Measurements from ENCODE around the gene SESN3. TPM values are rescaled to one million over a fixed set of nuclear protein-coding genes. Genes with fewer than 3 reads are reported as not detected.

Gene SESN3
- total and polyA plus RNA-seq, 8 donors = 1.6 to 26.8 (median 5.7) TPM

DNA sequence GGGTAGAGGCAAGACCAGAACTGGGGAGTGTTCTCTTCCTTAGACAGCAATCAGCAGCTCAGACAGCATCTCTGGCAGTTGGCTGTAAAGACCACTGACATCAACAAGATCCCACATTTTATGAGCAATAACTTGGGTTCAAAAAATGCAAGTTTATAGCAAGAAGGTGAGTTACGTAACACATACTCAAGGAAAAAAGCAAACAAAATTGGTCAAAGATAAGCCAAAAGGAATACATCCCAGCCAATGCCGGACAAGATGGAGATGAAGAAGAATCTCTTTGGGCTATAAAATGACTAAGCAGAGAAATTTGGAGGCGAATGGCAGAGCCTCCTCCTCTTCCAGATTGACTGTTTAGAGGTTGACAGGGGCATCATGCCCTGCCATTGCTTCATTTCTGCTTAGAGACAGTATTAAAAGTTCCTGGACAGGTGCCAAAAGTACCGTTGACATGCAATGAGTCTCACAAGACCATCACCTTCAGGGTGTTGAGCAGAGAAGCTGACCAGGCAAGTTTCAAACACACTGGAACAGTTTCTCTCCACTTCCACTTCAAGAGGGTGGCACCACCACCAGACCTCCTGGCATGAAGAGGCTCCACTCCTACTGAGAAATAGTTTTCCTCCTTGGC, 85.5 kb downstream of the SESN3 start:
- 48 to 60% methylated on average over 4 of the region's 4 CpGs for WGBS, 2 donors

DNA sequence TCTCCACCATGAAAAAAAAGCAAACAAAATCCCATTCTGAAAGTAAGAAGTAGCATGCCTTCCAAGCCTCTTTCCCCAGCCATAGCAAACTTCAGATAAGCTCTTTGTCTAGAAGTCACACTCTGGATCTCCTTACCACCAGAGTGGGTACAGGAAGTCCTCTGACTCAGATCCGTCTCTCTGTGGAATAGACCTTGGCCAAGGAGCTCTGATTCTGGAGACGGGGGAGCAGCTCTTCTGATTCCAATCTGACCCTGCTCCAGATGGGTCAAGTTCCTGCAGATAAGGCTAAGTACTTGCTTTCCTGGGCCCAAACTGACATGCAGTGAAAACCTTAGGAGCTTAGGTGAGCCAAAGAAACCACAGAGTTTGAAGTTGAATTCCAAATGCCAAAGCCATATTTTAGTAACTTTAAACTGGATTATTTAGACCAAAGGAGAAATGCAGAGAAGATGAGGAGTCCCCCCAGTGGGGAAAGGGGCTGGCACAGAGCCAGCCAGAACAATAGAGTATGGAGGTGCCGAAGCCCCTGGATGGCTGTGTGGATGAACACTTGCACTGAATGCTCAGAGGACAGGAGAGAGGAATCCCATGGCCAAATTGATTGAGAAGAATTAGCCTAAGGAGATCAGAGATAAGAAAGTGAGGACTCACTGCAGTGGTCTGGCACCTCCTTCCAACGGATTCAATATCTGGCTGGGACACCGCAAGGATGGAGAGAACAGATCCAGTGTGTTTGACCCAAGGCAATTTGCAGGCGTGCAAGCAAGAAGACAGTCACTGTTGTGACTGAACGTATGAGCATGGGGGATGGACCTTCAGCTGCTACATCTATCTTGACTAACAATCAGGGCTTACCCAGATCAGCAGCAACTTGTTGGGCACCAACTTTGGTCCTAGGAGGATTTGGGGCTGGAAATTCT, 86.4 kb downstream of the SESN3 start:
- H3K4me1 ChIP-seq = no peaks in the 10 kb centered on the region
- FAIRE-seq (no peak), DNase-seq (no peak), ATAC-seq (no peak)
- H3K4me3 ChIP-seq = no peak overlapping the region
- no peaks in the 10 kb centered on the region for H3K9me3 ChIP-seq
- intact Hi-C loops (cut with DNase I) = loop anchor here in 1 of 3 donors (10.0 kb wide), 1 partner anchor 60 kb away; the partner anchor contains the start of gene ENDOD1
- no peaks in the 10 kb centered on the region for H3K36me3 ChIP-seq
- TF ChIP-seq, protein P1, sequence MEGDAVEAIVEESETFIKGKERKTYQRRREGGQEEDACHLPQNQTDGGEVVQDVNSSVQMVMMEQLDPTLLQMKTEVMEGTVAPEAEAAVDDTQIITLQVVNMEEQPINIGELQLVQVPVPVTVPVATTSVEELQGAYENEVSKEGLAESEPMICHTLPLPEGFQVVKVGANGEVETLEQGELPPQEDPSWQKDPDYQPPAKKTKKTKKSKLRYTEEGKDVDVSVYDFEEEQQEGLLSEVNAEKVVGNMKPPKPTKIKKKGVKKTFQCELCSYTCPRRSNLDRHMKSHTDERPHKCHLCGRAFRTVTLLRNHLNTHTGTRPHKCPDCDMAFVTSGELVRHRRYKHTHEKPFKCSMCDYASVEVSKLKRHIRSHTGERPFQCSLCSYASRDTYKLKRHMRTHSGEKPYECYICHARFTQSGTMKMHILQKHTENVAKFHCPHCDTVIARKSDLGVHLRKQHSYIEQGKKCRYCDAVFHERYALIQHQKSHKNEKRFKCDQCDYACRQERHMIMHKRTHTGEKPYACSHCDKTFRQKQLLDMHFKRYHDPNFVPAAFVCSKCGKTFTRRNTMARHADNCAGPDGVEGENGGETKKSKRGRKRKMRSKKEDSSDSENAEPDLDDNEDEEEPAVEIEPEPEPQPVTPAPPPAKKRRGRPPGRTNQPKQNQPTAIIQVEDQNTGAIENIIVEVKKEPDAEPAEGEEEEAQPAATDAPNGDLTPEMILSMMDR (IDR thresholded peaks at IDR 0.05) = no peak
- WGBS, 2 donors = 62 to 65% methylated on average over 7 of the region's 7 CpGs
- no peak overlapping the region for H3K27ac ChIP-seq
- no peaks in the 10 kb centered on the region for H3K27me3 ChIP-seq

More for the DNA sequence above, 85.5 kb downstream of the SESN3 start:
- intact Hi-C loops (cut with DNase I) = loop anchor here in 1 of 3 donors (10.0 kb wide), 1 partner anchor 61 kb away; the partner anchor contains the start of gene ENDOD1
- FAIRE-seq = no peak
- no peak for DNase-seq
- Histone ChIP-seq H3K27ac (no peak overlapping the region), H3K4me1 (no peaks in the 10 kb centered on the region), H3K9me3 (no peaks in the 10 kb centered on the region), H3K36me3 (no peaks in the 10 kb centered on the region), H3K27me3 (no peaks in the 10 kb centered on the region), H3K4me3 (no peak overlapping the region)
- ATAC-seq = no peak
- TF ChIP-seq, protein P1 (IDR thresholded peaks at IDR 0.05) = no peak

DNA sequence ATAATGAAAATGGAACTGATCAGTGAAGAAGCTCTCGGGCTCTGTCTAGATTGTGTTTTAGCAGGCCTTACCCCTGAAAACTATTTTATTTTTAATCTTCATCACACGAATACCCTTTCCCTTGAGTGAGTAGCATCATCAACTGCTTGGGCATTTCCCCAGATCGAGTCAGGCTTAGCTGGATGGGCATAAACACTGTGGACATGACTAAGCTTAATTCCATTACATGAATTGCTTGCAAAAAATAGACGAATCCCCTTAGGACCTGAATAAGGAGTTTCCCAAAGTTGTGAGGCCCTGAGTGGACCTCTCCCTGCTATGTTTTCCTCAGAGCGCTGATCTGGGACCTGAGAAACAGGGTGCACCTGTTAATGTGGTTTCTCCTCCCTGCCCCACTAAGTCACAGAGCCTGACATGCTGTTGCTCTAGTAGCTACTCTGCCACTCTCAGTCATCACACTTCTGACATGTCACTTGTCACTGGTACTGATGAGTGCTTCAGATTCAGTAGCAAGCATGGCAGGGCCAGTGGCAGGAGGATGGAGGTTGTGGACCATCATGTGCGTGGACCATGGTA, 87.8 kb downstream of the SESN3 start:
- H3K4me1 ChIP-seq = no peaks in the 10 kb centered on the region
- H3K36me3 ChIP-seq = no peaks in the 10 kb centered on the region
- no peak overlapping the region for H3K27ac ChIP-seq
- intact Hi-C loops (cut with DNase I) = loop anchor here in 1 of 3 donors (10.0 kb wide), 1 partner anchor 58 kb away; the partner anchor contains the start of gene ENDOD1
- 66 to 75% methylated on average over 6 of the region's 6 CpGs for WGBS, 2 donors
- DNase-seq (no peak), FAIRE-seq (no peak), ATAC-seq (no peak)
- TF ChIP-seq, protein P1 (IDR thresholded peaks at IDR 0.05) = no peak
- no peaks in the 10 kb centered on the region for H3K27me3 ChIP-seq
- no peak overlapping the region for H3K4me3 ChIP-seq
- no peaks in the 10 kb centered on the region for H3K9me3 ChIP-seq

DNA sequence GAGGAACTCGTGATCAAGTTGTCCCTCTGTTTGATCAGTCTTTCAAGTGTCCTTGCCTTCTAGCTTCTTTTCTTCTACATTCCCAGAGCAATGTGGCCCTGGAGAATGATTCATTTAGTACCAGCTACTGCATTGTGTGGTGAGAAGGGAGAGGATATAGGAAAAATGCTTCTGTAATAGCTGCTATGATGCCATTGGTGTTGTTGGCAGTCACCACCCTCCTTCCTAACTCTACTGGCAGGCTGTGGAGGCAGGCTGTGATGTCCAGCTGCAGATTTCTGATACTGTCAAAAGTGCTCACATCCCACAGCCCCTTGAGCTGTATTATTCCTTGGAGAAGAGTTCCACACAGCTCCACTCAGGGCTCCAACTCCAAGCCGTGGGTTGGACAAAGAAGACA, 88.6 kb downstream of the SESN3 start:
- no peak for DNase-seq
- Histone ChIP-seq H3K4me1 (no peaks in the 10 kb centered on the region), H3K36me3 (no peaks in the 10 kb centered on the region), H3K9me3 (no peaks in the 10 kb centered on the region), H3K27me3 (no peaks in the 10 kb centered on the region), H3K4me3 (no peak overlapping the region), H3K27ac (no peak overlapping the region)
- ATAC-seq = no peak
- WGBS, 2 donors = 45 to 56% methylated on average over 2 of the region's 2 CpGs
- FAIRE-seq = no peak
- TF ChIP-seq, protein P1 (IDR thresholded peaks at IDR 0.05) = no peak
- intact Hi-C loops (cut with DNase I) = loop anchor here in 1 of 3 donors (10.0 kb wide), 1 partner anchor 58 kb away; the partner anchor contains the start of gene ENDOD1
